Stimulated activated CD4-positive, alpha-beta T cell treated with anti-CD3 and anti-CD28 coated beads, Interleukin-1b, Interleukin-23, amount 100 ng/mL, for 48 hours (primary cell): ENCODE measurements around the gene KIF4A.
A peak's percentile ranks its signal among the peaks of the same experiment; 100 is the strongest.
"Not testable (repeated sequence)": the region's sequence is repeated elsewhere in the genome, so short reads cannot be mapped to it uniquely, and the experiment has no call there.

Experiments
- DNase-seq: peaks from one replicate; pipeline ENCODE4 v3.0.0-alpha.2; 2020

The KIF4A gene

GRCh38 chrX:70400181-70400580 is 110.3 kb downstream of the KIF4A start:
- DNase-seq = not testable (repeated sequence)

- DNase-seq = no peak
Measured at GRCh38 chrX:70402721-70403120, 112.8 kb downstream of the KIF4A start.

GRCh38 chrX:70405003-70405402 is 115.1 kb downstream of the KIF4A start:
- DNase-seq = no peak

- no peak for DNase-seq
Measured at GRCh38 chrX:70410921-70411320, 121.0 kb downstream of the KIF4A start.

- DNase-seq = no peak
Measured at GRCh38 chrX:70411475-70411874, 121.6 kb downstream of the KIF4A start.

GRCh38 chrX:70421618-70422017 is 131.7 kb downstream of the KIF4A start:
- no peak for DNase-seq

GRCh38 chrX:70422851-70423341 is 133.0 kb downstream of the KIF4A start, which contains the start of gene GDPD2:
TSS of gene GDPD2 (plus strand) at chrX:70423314. CDS start at chrX:70424985, 1,671 bp downstream.
- DNase-seq = no peak

GRCh38 chrX:70423936-70424675 is 134.2 kb downstream of the KIF4A start:
- no peak for DNase-seq

- DNase-seq = no peak
Measured at GRCh38 chrX:70424801-70425200, 134.9 kb downstream of the KIF4A start.

GRCh38 chrX:70426286-70427278 is 136.7 kb downstream of the KIF4A start:
- DNase-seq = no peak

GRCh38 chrX:70427365-70427764 is 137.5 kb downstream of the KIF4A start:
- DNase-seq = no peak

- no peak for DNase-seq
Measured at GRCh38 chrX:70429759-70430158, 139.9 kb downstream of the KIF4A start.

GRCh38 chrX:70432936-70433847 is 143.3 kb downstream of the KIF4A start:
- no peak for DNase-seq

- DNase-seq = peak; percentile 75
Measured at GRCh38 chrX:70433848-70434351, 144.0 kb downstream of the KIF4A start.

- DNase-seq = peak; percentile 60
Measured at GRCh38 chrX:70434352-70434866, 144.5 kb downstream of the KIF4A start.

GRCh38 chrX:70434914-70435586 is 145.1 kb downstream of the KIF4A start:
- no peak for DNase-seq

- no peak for DNase-seq
Measured at GRCh38 chrX:70436343-70436742, 146.4 kb downstream of the KIF4A start.

GRCh38 chrX:70437011-70437410 is 147.1 kb downstream of the KIF4A start:
- DNase-seq = no peak

GRCh38 chrX:70437921-70438665 is 148.2 kb downstream of the KIF4A start:
- no peak for DNase-seq

GRCh38 chrX:70439016-70439415 is 149.1 kb downstream of the KIF4A start:
- no peak for DNase-seq

- DNase-seq = no peak
Measured at GRCh38 chrX:70442224-70442623, 152.3 kb downstream of the KIF4A start.
